ENCODE data around the gene CTNNA3. TPM values are rescaled to one million over a fixed set of nuclear protein-coding genes. Genes with fewer than 3 reads are reported as not detected.

Gene CTNNA3
- total RNA-seq, 1 donor from 2014 or later, result 0.92 TPM

DNA sequence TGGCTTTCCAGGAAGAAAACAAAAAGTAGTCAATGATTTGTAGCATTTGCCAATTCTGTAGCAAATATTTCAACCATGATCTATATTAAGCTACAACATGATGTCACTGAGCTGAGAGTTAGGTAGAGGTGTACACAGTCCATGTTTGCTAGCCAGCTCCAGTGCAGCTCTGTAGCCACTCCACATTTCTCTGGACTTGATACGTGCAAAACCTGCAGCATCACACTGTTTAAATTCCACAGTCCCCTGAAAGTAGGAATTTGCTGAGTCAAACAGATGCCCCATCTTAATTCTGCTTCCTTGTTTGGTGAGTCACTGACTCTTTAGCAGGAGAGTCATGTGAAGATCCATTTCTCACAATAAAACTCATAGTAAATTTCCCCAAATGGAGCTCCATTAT lies 859.9 kb downstream of the CTNNA3 start:
- TF ChIP-seq, protein P1, sequence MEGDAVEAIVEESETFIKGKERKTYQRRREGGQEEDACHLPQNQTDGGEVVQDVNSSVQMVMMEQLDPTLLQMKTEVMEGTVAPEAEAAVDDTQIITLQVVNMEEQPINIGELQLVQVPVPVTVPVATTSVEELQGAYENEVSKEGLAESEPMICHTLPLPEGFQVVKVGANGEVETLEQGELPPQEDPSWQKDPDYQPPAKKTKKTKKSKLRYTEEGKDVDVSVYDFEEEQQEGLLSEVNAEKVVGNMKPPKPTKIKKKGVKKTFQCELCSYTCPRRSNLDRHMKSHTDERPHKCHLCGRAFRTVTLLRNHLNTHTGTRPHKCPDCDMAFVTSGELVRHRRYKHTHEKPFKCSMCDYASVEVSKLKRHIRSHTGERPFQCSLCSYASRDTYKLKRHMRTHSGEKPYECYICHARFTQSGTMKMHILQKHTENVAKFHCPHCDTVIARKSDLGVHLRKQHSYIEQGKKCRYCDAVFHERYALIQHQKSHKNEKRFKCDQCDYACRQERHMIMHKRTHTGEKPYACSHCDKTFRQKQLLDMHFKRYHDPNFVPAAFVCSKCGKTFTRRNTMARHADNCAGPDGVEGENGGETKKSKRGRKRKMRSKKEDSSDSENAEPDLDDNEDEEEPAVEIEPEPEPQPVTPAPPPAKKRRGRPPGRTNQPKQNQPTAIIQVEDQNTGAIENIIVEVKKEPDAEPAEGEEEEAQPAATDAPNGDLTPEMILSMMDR (IDR thresholded peaks at IDR 0.05), result no peak
- no peak overlapping the region for H3K4me3 Mint-ChIP-seq (ENCODE audit: unreplicated experiment)
- no peak for DNase-seq (ENCODE audit: low spot score)
- H3K27ac Mint-ChIP-seq (ENCODE audit: unreplicated experiment), result no peak overlapping the region
- peaks cover 19% of the 10 kb centered on the region for H3K4me1 Mint-ChIP-seq (ENCODE audit: low read depth)
- H3K36me3 Mint-ChIP-seq (ENCODE audit: low read depth), result no peaks in the 10 kb centered on the region
- no peaks in the 10 kb centered on the region for H3K27me3 Mint-ChIP-seq (ENCODE audit: low read depth)
- no peaks in the 10 kb centered on the region for H3K9me3 Mint-ChIP-seq (ENCODE audit: low read depth)

DNA sequence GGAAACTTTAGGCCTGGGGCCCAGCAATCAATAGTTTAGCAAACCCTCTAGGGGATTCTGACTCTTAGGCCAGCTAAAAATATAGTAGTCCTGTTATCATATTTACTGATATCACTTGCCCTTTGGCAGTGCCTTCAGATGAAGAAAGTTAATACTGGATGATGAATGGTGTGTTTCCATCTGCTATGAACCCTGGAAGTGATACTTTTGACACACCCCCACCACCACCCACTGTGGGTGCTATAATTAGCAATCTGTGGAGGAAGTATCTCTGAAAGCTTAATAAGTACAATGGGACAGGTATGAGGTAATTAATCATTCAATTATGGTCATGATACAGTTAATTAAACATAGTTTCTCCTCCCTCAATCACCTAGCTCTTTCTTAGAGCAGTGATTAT lies 860.6 kb downstream of the CTNNA3 start:
- Mint-ChIP-seq H3K27ac (ENCODE audit: unreplicated experiment) (no peak overlapping the region), H3K36me3 (ENCODE audit: low read depth) (no peaks in the 10 kb centered on the region), H3K27me3 (ENCODE audit: low read depth) (no peaks in the 10 kb centered on the region), H3K9me3 (ENCODE audit: low read depth) (no peaks in the 10 kb centered on the region), H3K4me1 (ENCODE audit: low read depth) (peaks cover 19% of the 10 kb centered on the region), H3K4me3 (ENCODE audit: unreplicated experiment) (no peak overlapping the region)
- no peak for DNase-seq (ENCODE audit: low spot score)
- TF ChIP-seq, protein P1 (IDR thresholded peaks at IDR 0.05), result no peak

DNA sequence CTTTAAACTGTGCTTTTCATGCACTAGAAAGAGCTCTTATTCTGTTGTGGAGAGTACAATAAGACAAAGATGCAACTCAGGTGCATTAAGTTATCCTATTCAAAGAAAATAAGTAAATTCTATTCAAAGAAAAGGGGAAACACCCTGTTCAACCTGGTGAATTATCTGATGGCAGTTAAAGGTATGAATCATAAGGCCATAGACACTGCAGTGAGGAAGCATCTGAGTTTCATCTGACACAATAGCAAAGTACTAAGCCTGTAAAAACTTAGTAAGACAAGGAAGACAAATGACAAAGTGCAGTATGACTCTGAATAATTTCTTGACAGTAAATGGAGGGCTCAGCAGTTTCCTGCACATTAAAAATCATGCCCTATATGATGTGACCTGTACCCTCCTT lies 861.2 kb downstream of the CTNNA3 start:
- Mint-ChIP-seq H3K4me3 (ENCODE audit: unreplicated experiment) (no peak overlapping the region), H3K27ac (ENCODE audit: unreplicated experiment) (no peak overlapping the region), H3K9me3 (ENCODE audit: low read depth) (no peaks in the 10 kb centered on the region), H3K36me3 (ENCODE audit: low read depth) (no peaks in the 10 kb centered on the region), H3K4me1 (ENCODE audit: low read depth) (peaks cover 19% of the 10 kb centered on the region), H3K27me3 (ENCODE audit: low read depth) (no peaks in the 10 kb centered on the region)
- no peak for DNase-seq (ENCODE audit: low spot score)
- TF ChIP-seq, protein P1 (IDR thresholded peaks at IDR 0.05), result no peak

DNA sequence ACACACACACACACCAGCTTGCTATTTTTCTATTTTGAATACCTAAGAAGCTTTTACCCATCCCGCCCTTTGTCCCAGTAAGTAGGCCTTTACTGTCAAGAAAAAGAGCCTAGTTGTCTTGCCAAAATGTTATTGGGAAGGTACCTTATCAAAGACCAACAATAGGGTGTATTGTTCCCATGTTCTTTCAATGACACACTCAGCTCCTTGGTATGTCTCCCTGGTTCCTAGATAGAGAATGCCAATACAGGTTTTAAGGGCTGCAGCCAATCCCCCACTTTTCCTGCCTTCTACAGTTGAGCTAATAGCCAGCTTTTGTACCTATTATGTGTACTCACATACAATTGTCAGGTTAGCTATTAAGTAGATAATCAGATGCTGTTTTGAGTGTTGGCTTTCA lies 862.1 kb downstream of the CTNNA3 start:
- Mint-ChIP-seq H3K27ac (ENCODE audit: unreplicated experiment) (no peak overlapping the region), H3K36me3 (ENCODE audit: low read depth) (no peaks in the 10 kb centered on the region), H3K9me3 (ENCODE audit: low read depth) (no peaks in the 10 kb centered on the region), H3K27me3 (ENCODE audit: low read depth) (no peaks in the 10 kb centered on the region), H3K4me1 (ENCODE audit: low read depth) (peaks cover 19% of the 10 kb centered on the region), H3K4me3 (ENCODE audit: unreplicated experiment) (no peak overlapping the region)
- DNase-seq (ENCODE audit: low spot score), result no peak
- TF ChIP-seq, protein P1 (IDR thresholded peaks at IDR 0.05), result no peak

DNA sequence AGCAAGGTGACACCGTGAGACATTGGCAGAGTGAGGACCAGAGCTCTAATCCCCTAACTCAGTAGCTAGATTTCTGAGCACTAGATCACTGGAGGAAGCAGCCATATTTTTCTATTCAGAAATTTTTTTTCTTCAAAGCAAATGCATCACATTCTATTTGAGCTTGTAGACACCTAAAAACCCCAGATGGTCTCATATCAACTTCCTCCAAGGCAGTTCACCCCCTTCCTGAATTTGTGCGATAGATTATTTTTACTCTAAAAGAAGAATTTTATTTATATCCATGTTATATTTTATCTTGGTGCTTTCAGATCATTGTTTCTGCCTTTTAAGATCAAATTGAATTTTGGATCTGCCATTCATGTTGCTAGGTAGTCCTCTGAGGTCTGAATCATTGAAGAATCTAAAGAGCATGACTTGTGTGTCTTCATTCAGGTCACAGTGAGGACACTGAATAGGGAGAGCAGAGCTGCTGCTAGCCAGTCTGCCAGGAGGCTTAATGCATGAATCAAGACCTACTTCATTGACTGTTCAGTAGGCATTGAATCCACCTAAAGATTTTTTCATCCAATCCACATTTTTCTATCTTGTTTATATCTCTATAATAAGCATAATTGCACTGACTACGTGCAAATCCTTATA lies 863.1 kb downstream of the CTNNA3 start:
- H3K9me3 Mint-ChIP-seq (ENCODE audit: low read depth), result no peaks in the 10 kb centered on the region
- H3K27me3 Mint-ChIP-seq (ENCODE audit: low read depth), result no peaks in the 10 kb centered on the region
- H3K4me3 Mint-ChIP-seq (ENCODE audit: unreplicated experiment), result no peak overlapping the region
- no peak for DNase-seq (ENCODE audit: low spot score)
- H3K4me1 Mint-ChIP-seq (ENCODE audit: low read depth), result peaks cover 17% of the 10 kb centered on the region
- TF ChIP-seq, protein P1 (IDR thresholded peaks at IDR 0.05), result no peak
- H3K36me3 Mint-ChIP-seq (ENCODE audit: low read depth), result no peaks in the 10 kb centered on the region
- H3K27ac Mint-ChIP-seq (ENCODE audit: unreplicated experiment), result no peak overlapping the region
